Fibroblast of peridontal ligament (primary cell): ENCODE measurements around the gene DSC3.

ENCODE experiments used
- DNase-seq: peaks from one replicate; pipeline ENCODE4 v3.0.0-alpha.2; 2010; ENCODE audit errors: extremely low read depth

Gene DSC3

DNA sequence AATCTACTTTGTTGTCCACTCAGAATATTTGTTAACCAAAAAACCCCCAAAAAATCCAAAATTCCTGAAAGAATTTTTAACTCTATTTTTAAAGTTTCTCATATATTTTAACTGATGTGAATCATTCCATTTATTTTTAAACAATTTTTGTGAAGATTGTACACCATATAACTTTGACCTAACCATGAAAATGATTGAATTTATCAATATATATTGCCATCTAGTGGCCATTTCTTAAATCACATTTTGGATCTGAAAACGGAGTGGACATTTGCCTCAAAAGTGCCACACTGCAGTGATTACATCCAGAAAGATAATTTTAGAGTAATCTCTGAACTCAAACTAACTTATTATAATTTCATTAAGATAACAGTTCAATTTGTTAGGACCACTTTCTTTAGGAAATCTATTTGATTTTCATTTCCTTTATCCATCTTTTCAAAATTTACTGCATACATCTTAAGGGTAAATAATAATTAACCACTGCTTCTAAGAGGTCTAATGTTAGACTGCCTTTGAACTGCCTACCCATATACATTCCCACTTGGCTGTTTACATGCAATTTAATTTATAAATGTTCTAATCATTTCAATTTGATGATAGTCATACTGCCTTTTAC is 71.1 kb downstream of the DSC3 start:
- DNase-seq = peak; percentile 32

DNA sequence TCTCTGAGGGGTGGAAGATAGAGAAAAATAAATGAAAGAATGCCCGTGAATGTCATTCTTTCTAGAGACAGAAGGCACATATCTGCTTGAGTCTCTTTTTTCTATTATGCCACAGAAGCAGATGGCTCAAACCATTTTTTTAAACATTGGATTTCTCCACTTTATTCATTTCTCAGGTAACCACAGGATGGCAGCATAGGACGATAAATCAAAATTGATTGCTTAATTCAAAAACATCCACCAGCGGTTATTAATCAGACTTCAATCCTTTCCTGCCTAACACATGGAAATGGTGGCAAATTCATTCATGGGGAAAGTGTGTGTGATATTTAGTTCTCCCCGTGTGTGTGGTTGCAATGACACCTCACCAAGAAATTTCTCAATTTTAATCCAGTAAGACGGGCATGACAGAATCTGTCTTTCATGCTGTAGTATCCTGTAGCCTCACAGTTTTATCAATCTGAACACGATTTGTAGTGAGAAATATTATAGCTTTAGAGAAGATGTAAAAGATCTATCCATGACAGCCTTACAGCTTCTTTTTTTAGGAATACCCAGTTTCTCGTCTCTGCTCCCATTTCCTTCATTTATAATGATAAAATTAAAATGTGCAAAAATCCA is 72.2 kb downstream of the DSC3 start:
- DNase-seq = peak; percentile 6

DNA sequence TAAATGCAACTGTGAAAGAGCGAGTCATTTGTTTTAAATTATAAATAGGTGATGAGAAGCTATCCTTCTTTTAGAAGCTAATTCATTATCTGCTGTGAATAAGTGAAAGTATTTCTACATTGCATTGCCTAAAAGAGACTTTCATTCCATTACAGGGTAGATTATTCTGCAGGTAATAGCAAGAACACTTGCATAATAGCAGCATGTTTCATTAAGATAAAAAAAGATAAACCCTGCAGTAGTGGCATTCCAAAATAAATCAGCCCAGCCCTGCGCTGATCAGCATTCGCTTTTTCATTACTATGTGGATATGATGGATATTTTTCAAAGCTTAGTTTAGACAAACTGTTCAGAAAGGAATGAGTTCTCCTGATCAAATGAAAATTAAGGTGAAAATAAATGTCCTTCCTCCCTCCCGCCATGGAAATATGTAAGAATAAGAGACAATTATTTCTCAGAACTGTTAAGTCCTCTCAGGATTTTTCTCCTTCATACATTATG is 72.8 kb downstream of the DSC3 start:
- no peak for DNase-seq

DNA sequence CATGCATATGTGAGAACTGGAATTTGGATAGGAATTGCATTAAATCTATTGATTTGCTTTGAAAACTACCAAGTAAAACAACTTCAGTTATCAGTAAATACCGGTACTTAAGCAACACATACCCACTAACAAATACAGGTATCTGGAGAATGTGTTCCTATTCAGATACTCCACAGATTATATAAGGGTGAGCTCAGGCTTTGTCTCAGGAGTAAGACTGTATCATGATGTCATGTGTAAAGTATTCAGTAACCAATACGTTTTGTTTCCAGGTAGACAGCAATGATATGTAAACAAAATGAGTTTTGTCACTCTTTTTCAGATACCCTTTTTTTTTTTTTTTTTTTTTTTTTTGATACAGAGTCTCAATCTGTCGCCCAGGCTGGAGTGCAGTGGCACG is 74.8 kb downstream of the DSC3 start:
- DNase-seq = no peak

DNA sequence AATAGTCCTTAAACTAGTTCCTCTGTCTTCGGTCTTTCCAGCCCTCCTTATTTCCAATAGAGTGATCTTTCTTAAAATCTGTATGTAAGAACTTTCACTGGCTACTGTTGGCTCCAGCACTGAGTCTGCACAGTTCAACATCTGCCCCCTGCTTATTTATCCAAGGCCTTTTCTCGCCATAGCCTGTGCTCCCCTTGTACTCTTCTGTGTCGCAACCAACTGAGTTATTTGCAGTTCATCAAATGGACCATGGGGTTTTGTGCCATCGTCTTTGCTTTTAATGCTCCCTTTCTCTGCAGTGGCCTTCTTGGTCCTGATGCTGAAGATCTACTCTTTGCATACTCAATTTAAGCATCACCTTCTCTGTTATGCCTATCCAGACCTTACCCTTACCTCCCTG is 77.3 kb downstream of the DSC3 start:
- DNase-seq = no peak

DNA sequence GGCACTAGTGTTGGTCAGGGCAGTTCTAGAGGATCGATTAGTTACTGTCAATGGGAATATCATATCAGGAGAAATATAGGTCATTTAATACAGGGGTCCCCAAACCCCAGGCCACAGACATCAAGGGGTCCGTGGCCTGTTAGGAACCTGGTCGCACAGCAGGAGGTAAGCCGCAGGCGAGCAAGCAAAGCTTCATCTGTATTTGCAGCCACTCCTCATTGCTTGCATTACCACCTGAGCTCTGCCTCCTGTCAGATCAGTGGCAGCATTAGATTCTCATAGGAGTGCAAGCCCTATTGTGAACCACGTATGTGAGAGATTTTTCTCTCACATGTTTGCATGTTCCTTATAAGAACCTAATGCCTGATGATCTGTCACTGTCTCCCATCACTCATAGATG is 81.9 kb downstream of the DSC3 start:
- DNase-seq = no peak

DNA sequence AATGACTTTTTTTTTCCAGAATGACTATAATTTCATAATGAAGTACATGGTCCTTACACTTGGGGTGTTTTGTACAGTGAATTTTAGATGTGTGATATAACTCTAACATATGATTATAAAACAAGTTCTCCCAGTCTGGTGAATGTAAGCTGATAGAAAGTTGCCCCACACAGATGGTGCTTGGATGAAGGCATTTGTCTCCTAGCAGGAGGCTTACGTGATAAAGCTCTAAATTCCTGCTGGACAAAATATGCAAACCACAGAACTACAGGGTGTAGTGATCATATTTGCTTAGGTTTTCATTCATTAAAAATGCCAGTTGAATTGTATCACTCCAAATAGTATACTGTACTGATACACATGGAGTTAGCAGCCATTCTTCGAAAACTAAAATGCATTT is 85.5 kb downstream of the DSC3 start:
- DNase-seq = no peak

DNA sequence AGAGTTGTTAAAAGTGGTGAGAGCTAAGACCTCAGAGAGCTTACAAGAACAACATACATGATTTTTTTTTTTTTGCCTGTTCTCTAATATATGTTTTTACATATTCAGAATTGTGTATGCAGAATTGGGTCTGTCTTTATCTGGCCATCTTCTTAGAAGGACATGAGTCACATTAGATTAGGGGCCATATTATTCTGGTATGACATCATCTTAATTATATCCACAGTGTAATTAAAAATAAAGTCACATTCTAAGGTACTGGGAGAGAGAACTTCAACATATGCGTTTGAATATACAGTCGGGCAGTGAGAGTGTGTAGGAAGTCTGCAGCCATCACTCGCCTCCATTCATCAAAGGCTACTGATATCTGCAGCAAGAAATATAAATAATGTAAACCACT is 88.3 kb downstream of the DSC3 start:
- no peak for DNase-seq

DNA sequence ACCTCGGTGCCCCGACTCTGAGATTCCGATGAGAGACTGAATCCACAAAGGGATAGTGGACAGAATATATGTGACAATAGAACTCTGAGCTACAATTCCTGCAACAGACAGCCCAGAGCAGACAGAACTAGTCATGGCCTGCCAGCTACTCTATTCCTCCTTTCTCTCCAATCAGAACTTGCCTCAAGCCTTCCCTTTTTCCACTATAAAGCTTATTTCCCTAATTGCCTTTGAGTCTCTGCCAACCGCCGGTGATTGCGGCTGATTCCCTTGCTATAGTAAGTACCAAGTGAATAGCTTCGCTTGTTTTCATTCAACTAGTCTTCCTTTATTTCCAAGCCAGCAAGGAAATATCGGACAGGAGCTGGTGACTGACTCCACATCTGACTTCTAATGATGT is 96.8 kb downstream of the DSC3 start:
- DNase-seq = no peak

DNA sequence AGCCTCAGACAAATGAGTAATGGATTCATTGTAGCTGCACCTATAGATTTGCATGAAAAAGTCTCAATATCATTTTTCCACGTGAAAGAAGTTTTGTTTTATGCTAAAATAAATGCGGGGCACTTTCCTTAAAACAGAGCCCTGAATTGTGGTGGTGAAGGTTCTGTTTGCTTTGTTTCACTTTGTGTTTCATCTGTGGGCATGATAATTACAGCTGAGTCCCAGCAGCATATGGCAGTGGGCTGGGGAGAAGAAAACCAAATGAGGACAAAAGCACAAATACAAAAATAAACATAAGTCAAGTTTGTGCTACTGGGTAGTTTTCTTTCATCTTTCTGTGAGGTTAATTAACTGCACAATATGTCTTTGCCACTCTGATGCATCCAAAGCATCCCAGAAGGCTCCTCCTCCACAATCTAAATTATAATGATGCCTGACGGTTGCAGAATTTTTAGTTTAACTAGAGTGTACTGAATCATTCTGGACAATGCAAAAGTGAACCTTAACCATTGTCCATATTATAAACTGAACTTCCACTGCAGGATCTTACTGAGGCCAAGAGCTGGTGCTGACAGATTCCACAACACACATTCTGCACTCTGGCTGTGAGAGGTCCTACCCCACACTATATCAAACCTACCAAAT is 97.6 kb downstream of the DSC3 start:
- no peak for DNase-seq

DNA sequence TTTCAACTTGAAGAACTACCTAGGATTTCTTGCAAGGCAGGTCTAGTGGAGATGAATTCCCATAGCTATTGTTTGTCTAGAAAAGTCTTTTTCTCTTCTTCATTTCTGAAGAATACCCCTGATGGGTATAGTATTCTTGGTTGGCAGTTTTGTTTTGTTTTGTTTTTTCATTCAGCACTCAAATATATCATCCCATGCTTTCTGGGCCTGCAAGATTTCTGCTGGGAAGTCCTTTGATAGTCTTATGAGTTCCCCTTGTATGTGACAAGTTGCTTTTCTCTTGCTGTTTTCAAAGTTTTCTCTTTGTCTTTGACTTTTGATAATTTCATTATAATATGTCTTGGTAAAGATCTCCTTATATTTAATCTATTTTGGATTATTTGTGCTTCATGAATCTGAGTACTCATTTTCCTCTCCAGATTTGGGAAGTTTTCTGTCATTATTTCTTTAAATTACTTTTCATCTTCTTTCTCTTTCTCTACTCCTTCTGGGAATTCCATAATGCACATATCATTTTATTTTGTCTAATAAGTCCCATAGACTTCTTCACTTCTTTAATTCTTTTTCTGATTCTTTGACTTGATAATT is 101.5 kb downstream of the DSC3 start:
- DNase-seq = no peak
